WTC11 (cell line): ENCODE results near the gene PI4KB. TPM values are rescaled to one million over a fixed set of nuclear protein-coding genes. Genes with fewer than 3 reads are reported as not detected.

ENCODE experiments used
- ATAC-seq: fragments of 200-7000 bp; cut with Tn5 transposase; 2 replicates; pipeline ENCODE4 v1.10.0; 2021; ENCODE audit warnings: mild to moderate bottlenecking, moderate library complexity
- CTCF ChIA-PET: fragments of 300-600 bp; sonication (Branson Sonifier 250); formaldehyde crosslinking; loops from one replicate; lab custom pipeline; 2021; ENCODE audit warnings: antibody characterized with exemption; lab: Charles Lee
- POLR2A ChIA-PET: fragments of 350-600 bp; sonication (Branson Sonifier 250); formaldehyde crosslinking; loops from one replicate; lab custom pipeline; 2021; ENCODE audit warnings: antibody characterized with exemption; lab: Charles Lee
- DNase-seq: peaks from one replicate; pipeline ENCODE4 v3.0.0; 2021; ENCODE audit warnings: low spot score
- H3K27ac Mint-ChIP-seq: 2 replicates; pipeline ENCODE4 v1.8.0; 2021; ENCODE audit warnings: mixed read lengths
- H3K27me3 Mint-ChIP-seq: 2 replicates; pipeline ENCODE4 v1.8.0; 2021; ENCODE audit warnings: low read depth, mild to moderate bottlenecking, moderate library complexity, mixed read lengths
- H3K36me3 Mint-ChIP-seq: 2 replicates; pipeline ENCODE4 v1.8.0; 2021; ENCODE audit warnings: mixed read lengths
- H3K4me1 Mint-ChIP-seq: 2 replicates; pipeline ENCODE4 v1.8.0; 2022; ENCODE audit warnings: mixed read lengths
- H3K4me3 Mint-ChIP-seq: 2 replicates; pipeline ENCODE4 v1.8.0; 2021; ENCODE audit warnings: mild to moderate bottlenecking, moderate library complexity, mixed read lengths
- H3K9me3 Mint-ChIP-seq: 2 replicates; pipeline ENCODE4 v1.8.0; 2021; ENCODE audit warnings: mixed read lengths
- ATF1 ChIP-seq: sonication (generic); formaldehyde crosslinking; IDR thresholded peaks from 2 replicates; pipeline ENCODE4 v1.8.1; 2023; ENCODE audit warnings: mild to moderate bottlenecking, moderate library complexity, missing genetic modification reagents
- ATF3 ChIP-seq: sonication (generic); formaldehyde crosslinking; conservative IDR thresholded peaks from 2 replicates; pipeline ENCODE4 v1.8.1; 2022; ENCODE audit warnings: mild to moderate bottlenecking, missing genetic modification reagents
- CREB1 ChIP-seq: sonication (generic); formaldehyde crosslinking; IDR thresholded peaks from 2 replicates; pipeline ENCODE4 v1.8.0; 2023; ENCODE audit warnings: mild to moderate bottlenecking, missing genetic modification reagents
- CREM ChIP-seq: sonication (generic); formaldehyde crosslinking; IDR thresholded peaks from 2 replicates; pipeline ENCODE4 v1.8.1; 2022; ENCODE audit warnings: mild to moderate bottlenecking, missing genetic modification reagents, moderate library complexity
- ETV6 ChIP-seq: sonication (generic); formaldehyde crosslinking; IDR thresholded peaks from 2 replicates; pipeline ENCODE4 v1.8.1; 2022; ENCODE audit warnings: mild to moderate bottlenecking, missing genetic modification reagents
- FOXK1 ChIP-seq: sonication (generic); formaldehyde crosslinking; IDR thresholded peaks from 2 replicates; pipeline ENCODE4 v1.8.0; 2022; ENCODE audit warnings: mild to moderate bottlenecking, moderate library complexity, missing genetic modification reagents
- GTF2I ChIP-seq: fragments of 250-450 bp; sonication (Bioruptor Pico); conservative IDR thresholded peaks from 2 replicates; pipeline ENCODE4 v1.4.0; 2021; ENCODE audit warnings: mild to moderate bottlenecking
- IRF2 ChIP-seq: sonication (generic); formaldehyde crosslinking; IDR thresholded peaks from 2 replicates; pipeline ENCODE4 v1.8.0; 2022; ENCODE audit warnings: low read depth, missing genetic modification reagents, borderline replicate concordance
- NFYB ChIP-seq: sonication (generic); formaldehyde crosslinking; conservative IDR thresholded peaks from 2 replicates; pipeline ENCODE4 v1.8.0; 2022; ENCODE audit warnings: low read depth, missing genetic modification reagents
- RORB ChIP-seq: fragments of 250-450 bp; sonication (Bioruptor Pico); IDR thresholded peaks from 2 replicates; pipeline ENCODE4 v1.9.0; 2021; ENCODE audit warnings: mild to moderate bottlenecking
- SMAD3 ChIP-seq: sonication (generic); formaldehyde crosslinking; IDR thresholded peaks from 2 replicates; pipeline ENCODE4 v1.8.0; 2022; ENCODE audit warnings: missing genetic modification reagents, mild to moderate bottlenecking, borderline replicate concordance
- SOX15 ChIP-seq: fragments of 250-450 bp; sonication (Bioruptor Pico); IDR thresholded peaks from 2 replicates; pipeline ENCODE4 v1.9.0; 2021; ENCODE audit warnings: mild to moderate bottlenecking
- SP1 ChIP-seq: sonication (generic); formaldehyde crosslinking; conservative IDR thresholded peaks from 2 replicates; pipeline ENCODE4 v1.8.1; 2022; ENCODE audit warnings: missing genetic modification reagents
- TEAD1 ChIP-seq: sonication (generic); formaldehyde crosslinking; IDR thresholded peaks from 2 replicates; pipeline ENCODE4 v1.8.0; 2022; ENCODE audit warnings: mild to moderate bottlenecking, missing genetic modification reagents
- ZBTB21 ChIP-seq: sonication (generic); formaldehyde crosslinking; IDR thresholded peaks from 2 replicates; pipeline ENCODE4 v1.8.1; 2023; ENCODE audit warnings: mild to moderate bottlenecking, missing genetic modification reagents, borderline replicate concordance
- ZNF317 ChIP-seq: sonication (generic); formaldehyde crosslinking; IDR thresholded peaks from 2 replicates; pipeline ENCODE4 v1.8.1; 2023; ENCODE audit warnings: low read depth, mild to moderate bottlenecking, moderate library complexity, missing genetic modification reagents, borderline replicate concordance
- ZNF423 ChIP-seq: fragments of 250-450 bp; sonication (Bioruptor Pico); IDR thresholded peaks from 2 replicates; pipeline ENCODE4 v2.1.2; 2022; ENCODE audit warnings: mild to moderate bottlenecking, moderate library complexity
- ZNF671 ChIP-seq: fragments of 250-450 bp; sonication (Bioruptor Pico); IDR thresholded peaks from 2 replicates; pipeline ENCODE4 v1.8.0; 2021; ENCODE audit warnings: mild to moderate bottlenecking
- total RNA-seq: library from RNA; stranded (reverse); gene quantifications from 3 replicates; pipeline ENCODE4 v1.2.3, GENCODE V29; 2021
- TF ChIP-seq, protein P1 (sequence below): sonication (generic); formaldehyde crosslinking; IDR thresholded peaks from 2 replicates; pipeline ENCODE4 v1.8.0; 2022; ENCODE audit warnings: mild to moderate bottlenecking, missing genetic modification reagents
- TF ChIP-seq, protein P2 (sequence below): sonication (generic); formaldehyde crosslinking; IDR thresholded peaks from 2 replicates; pipeline ENCODE4 v1.8.0; 2023; ENCODE audit warnings: mild to moderate bottlenecking, missing genetic modification reagents
- TF ChIP-seq, protein P3 (sequence below): fragments of 200-600 bp; IDR thresholded peaks from 2 replicates; pipeline ENCODE4 v1.8.0; 2022; ENCODE audit warnings: antibody characterized with exemption
- TF ChIP-seq, protein P4 (sequence below): sonication (generic); formaldehyde crosslinking; IDR thresholded peaks from 2 replicates; pipeline ENCODE4 v1.8.0; 2022; ENCODE audit warnings: mild to moderate bottlenecking, missing genetic modification reagents
- TF ChIP-seq, protein P5 (sequence below): sonication (generic); formaldehyde crosslinking; IDR thresholded peaks from 2 replicates; pipeline ENCODE4 v1.8.0; 2022; ENCODE audit warnings: mild to moderate bottlenecking, missing genetic modification reagents
- TF ChIP-seq, protein P6 (sequence below): sonication (generic); formaldehyde crosslinking; IDR thresholded peaks from 2 replicates; pipeline ENCODE4 v1.8.1; 2023; ENCODE audit warnings: mild to moderate bottlenecking, missing genetic modification reagents, moderate library complexity

The PI4KB gene
- total RNA-seq, 1 experiment from 2014 or later = 33.6 TPM

DNA sequence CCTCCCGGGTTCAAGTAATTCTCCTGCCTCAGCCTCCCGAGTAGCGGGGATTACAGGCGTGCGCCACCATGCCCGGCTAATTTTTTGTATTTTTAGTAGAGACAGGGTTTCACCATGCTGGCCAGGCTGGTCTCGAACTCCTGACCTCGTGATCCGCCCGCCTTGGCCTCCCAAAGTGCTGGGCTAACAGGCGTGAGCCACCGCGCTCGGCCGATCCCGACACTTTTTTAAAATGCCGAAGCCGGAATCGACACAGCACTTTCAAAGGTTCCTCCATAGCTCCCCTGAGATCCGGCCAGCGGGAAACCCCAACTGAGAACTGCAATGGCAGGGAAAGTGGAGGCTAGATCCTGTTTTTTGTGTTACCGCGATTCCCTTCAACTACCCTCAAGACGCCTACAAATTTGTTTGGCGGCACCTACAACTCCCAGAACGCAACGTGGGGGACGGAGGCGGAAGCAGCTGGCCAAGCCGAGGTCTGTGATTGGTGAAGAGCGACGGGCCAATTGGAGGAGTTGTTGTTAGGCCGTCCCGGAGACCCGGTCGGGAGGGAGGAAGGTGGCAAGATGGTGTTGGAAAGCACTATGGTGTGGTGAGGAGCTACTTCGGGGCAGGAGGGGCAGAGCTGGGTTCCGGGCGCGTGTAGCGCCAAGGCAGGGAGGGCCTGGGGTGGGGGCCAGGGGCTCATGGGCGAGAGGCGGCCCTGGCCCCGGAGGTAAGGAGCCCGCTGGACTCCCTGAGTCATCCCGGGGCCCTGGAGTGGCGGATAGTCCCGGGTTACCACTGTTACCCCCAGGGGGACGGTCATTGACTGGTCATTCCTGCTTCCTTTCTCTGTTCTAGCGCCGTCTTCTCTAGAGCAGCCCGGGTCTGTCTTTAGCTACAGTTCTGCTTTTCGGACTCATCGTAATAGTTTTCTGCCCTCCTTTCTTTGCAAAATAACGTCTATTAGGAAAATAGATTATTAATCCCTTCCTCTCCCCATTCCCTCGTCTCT, 72.7 kb downstream of the PI4KB start, which contains the start of gene PSMD4:
PSMD4 (plus strand) TSS at position 518 of the 997 bp plus-strand sequence; CDS start at position 567, 49 bp downstream.
- POLR2A ChIA-PET = interaction anchor here (0.6 to 1.6 kb wide), 3 partner anchors 23 to 27 kb away, joined by 3 to 9 read pairs (median 4); partner anchors contain the start of gene ZNF687
- ATAC-seq (peak; percentile 89), DNase-seq (peak; percentile 92)
- CTCF ChIA-PET = interaction anchor here (0.6 to 1.7 kb wide), 9 partner anchors 14 to 184 kb away, joined by 3 to 6 read pairs (median 4); partner anchors contain the start of genes GABPB2, VPS72 and ZNF687
- peak within 1 kb of the TSS; percentile 88 for H3K27ac Mint-ChIP-seq
- H3K27me3 Mint-ChIP-seq = no peaks in the 10 kb centered on the region; the same call in 1 of the 2 replicates
- H3K36me3 Mint-ChIP-seq = peaks cover 2% of the 10 kb centered on the region
- peak within 1 kb of the TSS; percentile 89 for H3K4me3 Mint-ChIP-seq
- TF ChIP-seq GTF2I (CRISPR knock-in tag) (peak; percentile 80), SP1 (CRISPR knock-in tag) (peak; percentile 78), ZNF671 (CRISPR knock-in tag) (no peak; the same call in 1 of the 2 replicates), ATF1 (CRISPR knock-in tag) (no peak), ETV6 (CRISPR knock-in tag) (0 out of 2 replicates have a peak, but pooled peaks have one; percentile 63), ZNF423 (no peak), TEAD1 (0 out of 2 replicates have a peak, but pooled peaks have one; percentile 27), ZNF317 (CRISPR knock-in tag) (no peak), SOX15 (CRISPR knock-in tag) (no peak), FOXK1 (CRISPR knock-in tag) (peak; percentile 76; the same call in 1 of the 2 replicates), CREB1 (CRISPR knock-in tag) (no peak), SMAD3 (CRISPR knock-in tag) (no peak), ZBTB21 (CRISPR knock-in tag) (no peak), RORB (CRISPR knock-in tag) (no peak), ATF3 (CRISPR knock-in tag) (no peak), CREM (CRISPR knock-in tag) (no peak), IRF2 (CRISPR knock-in tag) (no peak), NFYB (CRISPR knock-in tag) (peak; percentile 97)
- TF ChIP-seq, protein P1, sequence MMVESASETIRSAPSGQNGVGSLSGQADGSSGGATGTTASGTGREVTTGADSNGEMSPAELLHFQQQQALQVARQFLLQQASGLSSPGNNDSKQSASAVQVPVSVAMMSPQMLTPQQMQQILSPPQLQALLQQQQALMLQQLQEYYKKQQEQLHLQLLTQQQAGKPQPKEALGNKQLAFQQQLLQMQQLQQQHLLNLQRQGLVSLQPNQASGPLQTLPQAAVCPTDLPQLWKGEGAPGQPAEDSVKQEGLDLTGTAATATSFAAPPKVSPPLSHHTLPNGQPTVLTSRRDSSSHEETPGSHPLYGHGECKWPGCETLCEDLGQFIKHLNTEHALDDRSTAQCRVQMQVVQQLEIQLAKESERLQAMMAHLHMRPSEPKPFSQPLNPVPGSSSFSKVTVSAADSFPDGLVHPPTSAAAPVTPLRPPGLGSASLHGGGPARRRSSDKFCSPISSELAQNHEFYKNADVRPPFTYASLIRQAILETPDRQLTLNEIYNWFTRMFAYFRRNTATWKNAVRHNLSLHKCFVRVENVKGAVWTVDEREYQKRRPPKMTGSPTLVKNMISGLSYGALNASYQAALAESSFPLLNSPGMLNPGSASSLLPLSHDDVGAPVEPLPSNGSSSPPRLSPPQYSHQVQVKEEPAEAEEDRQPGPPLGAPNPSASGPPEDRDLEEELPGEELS (CRISPR knock-in tag) = 0 out of 2 replicates have a peak, but pooled peaks have one; percentile 21
- TF ChIP-seq, protein P2, sequence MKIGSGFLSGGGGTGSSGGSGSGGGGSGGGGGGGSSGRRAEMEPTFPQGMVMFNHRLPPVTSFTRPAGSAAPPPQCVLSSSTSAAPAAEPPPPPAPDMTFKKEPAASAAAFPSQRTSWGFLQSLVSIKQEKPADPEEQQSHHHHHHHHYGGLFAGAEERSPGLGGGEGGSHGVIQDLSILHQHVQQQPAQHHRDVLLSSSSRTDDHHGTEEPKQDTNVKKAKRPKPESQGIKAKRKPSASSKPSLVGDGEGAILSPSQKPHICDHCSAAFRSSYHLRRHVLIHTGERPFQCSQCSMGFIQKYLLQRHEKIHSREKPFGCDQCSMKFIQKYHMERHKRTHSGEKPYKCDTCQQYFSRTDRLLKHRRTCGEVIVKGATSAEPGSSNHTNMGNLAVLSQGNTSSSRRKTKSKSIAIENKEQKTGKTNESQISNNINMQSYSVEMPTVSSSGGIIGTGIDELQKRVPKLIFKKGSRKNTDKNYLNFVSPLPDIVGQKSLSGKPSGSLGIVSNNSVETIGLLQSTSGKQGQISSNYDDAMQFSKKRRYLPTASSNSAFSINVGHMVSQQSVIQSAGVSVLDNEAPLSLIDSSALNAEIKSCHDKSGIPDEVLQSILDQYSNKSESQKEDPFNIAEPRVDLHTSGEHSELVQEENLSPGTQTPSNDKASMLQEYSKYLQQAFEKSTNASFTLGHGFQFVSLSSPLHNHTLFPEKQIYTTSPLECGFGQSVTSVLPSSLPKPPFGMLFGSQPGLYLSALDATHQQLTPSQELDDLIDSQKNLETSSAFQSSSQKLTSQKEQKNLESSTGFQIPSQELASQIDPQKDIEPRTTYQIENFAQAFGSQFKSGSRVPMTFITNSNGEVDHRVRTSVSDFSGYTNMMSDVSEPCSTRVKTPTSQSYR (CRISPR knock-in tag) = no peak
- TF ChIP-seq, protein P3, sequence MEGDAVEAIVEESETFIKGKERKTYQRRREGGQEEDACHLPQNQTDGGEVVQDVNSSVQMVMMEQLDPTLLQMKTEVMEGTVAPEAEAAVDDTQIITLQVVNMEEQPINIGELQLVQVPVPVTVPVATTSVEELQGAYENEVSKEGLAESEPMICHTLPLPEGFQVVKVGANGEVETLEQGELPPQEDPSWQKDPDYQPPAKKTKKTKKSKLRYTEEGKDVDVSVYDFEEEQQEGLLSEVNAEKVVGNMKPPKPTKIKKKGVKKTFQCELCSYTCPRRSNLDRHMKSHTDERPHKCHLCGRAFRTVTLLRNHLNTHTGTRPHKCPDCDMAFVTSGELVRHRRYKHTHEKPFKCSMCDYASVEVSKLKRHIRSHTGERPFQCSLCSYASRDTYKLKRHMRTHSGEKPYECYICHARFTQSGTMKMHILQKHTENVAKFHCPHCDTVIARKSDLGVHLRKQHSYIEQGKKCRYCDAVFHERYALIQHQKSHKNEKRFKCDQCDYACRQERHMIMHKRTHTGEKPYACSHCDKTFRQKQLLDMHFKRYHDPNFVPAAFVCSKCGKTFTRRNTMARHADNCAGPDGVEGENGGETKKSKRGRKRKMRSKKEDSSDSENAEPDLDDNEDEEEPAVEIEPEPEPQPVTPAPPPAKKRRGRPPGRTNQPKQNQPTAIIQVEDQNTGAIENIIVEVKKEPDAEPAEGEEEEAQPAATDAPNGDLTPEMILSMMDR = no peak
- TF ChIP-seq, protein P4, sequence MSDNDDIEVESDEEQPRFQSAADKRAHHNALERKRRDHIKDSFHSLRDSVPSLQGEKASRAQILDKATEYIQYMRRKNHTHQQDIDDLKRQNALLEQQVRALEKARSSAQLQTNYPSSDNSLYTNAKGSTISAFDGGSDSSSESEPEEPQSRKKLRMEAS (CRISPR knock-in tag) = peak; percentile 46; the same call in 1 of the 2 replicates
- TF ChIP-seq, protein P5, sequence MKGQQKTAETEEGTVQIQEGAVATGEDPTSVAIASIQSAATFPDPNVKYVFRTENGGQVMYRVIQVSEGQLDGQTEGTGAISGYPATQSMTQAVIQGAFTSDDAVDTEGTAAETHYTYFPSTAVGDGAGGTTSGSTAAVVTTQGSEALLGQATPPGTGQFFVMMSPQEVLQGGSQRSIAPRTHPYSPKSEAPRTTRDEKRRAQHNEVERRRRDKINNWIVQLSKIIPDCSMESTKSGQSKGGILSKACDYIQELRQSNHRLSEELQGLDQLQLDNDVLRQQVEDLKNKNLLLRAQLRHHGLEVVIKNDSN = peak; percentile 51; the same call in 1 of the 2 replicates
- TF ChIP-seq, protein P6, sequence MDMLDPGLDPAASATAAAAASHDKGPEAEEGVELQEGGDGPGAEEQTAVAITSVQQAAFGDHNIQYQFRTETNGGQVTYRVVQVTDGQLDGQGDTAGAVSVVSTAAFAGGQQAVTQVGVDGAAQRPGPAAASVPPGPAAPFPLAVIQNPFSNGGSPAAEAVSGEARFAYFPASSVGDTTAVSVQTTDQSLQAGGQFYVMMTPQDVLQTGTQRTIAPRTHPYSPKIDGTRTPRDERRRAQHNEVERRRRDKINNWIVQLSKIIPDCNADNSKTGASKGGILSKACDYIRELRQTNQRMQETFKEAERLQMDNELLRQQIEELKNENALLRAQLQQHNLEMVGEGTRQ = peak; percentile 76
- peaks cover 9% of the 10 kb centered on the region for H3K4me1 Mint-ChIP-seq
- no peaks in the 10 kb centered on the region for H3K9me3 Mint-ChIP-seq
